GM18499 (cell line): ENCODE data around the gene RYR3.

Experiments
- ATAC-seq: cut with Tn5 transposase; IDR thresholded peaks from one replicate; pipeline ENCODE4 v1.9.1; 2021; ENCODE audit warnings: moderate number of reproducible peaks; ENCODE audit not compliant: insufficient read depth, unreplicated experiment

The RYR3 gene

GRCh38 chr15:33494306-33494705 lies 183.5 kb downstream of the RYR3 start:
- ATAC-seq, result no peak

GRCh38 chr15:33500432-33501195 lies 189.8 kb downstream of the RYR3 start:
- no peak for ATAC-seq

- ATAC-seq, result no peak
Observed at GRCh38 chr15:33503681-33504080, 192.9 kb downstream of the RYR3 start.

GRCh38 chr15:33506781-33507296 lies 196.1 kb downstream of the RYR3 start:
- ATAC-seq, result no peak

GRCh38 chr15:33508703-33509102 lies 197.9 kb downstream of the RYR3 start:
- no peak for ATAC-seq

- ATAC-seq, result no peak
Observed at GRCh38 chr15:33515121-33515520, 204.4 kb downstream of the RYR3 start.

- no peak for ATAC-seq
Observed at GRCh38 chr15:33516563-33516962, 205.8 kb downstream of the RYR3 start.

GRCh38 chr15:33517944-33518343 lies 207.2 kb downstream of the RYR3 start:
- ATAC-seq, result no peak

- no peak for ATAC-seq
Observed at GRCh38 chr15:33518421-33518820, 207.7 kb downstream of the RYR3 start.

- no peak for ATAC-seq
Observed at GRCh38 chr15:33524274-33524673, 213.5 kb downstream of the RYR3 start.

- ATAC-seq, result no peak
Observed at GRCh38 chr15:33526532-33526931, 215.8 kb downstream of the RYR3 start.

- no peak for ATAC-seq
Observed at GRCh38 chr15:33533197-33533596, 222.4 kb downstream of the RYR3 start.

GRCh38 chr15:33534642-33535041 lies 223.9 kb downstream of the RYR3 start:
- no peak for ATAC-seq

GRCh38 chr15:33535135-33535534 lies 224.4 kb downstream of the RYR3 start:
- no peak for ATAC-seq

- no peak for ATAC-seq
Observed at GRCh38 chr15:33539825-33540573, 229.2 kb downstream of the RYR3 start.

GRCh38 chr15:33543957-33544356 lies 233.2 kb downstream of the RYR3 start:
- ATAC-seq, result no peak

GRCh38 chr15:33545866-33546265 lies 235.1 kb downstream of the RYR3 start:
- ATAC-seq, result no peak

GRCh38 chr15:33547876-33548275 lies 237.1 kb downstream of the RYR3 start:
- ATAC-seq, result no peak

GRCh38 chr15:33551860-33552259 lies 241.1 kb downstream of the RYR3 start:
- no peak for ATAC-seq

GRCh38 chr15:33553157-33553556 lies 242.4 kb downstream of the RYR3 start:
- no peak for ATAC-seq

- ATAC-seq, result no peak
Observed at GRCh38 chr15:33559207-33559890, 248.6 kb downstream of the RYR3 start.
